Panc1 (cell line): ENCODE results near the gene VPS18. TPM values are rescaled to one million over a fixed set of nuclear protein-coding genes. Genes with fewer than 3 reads are reported as not detected.

Experiments used
- ATAC-seq: fragments of 200-7000 bp; cut with Tn5 transposase; 2 replicates; pipeline ENCODE4 v1.9.1; 2020; ENCODE audit warnings: mild to moderate bottlenecking, moderate library complexity
- BruUV-seq: library from RNA; stranded (reverse); fragments of 400-500 nt; replicated peaks from 2 replicates; lab custom pipeline; 2021; lab: Mats Ljungman, UMichigan
- CTCF ChIA-PET: fragments of 300-600 bp; sonication (Branson Sonifier 250); formaldehyde crosslinking; loops from one replicate; lab custom pipeline; 2022; ENCODE audit warnings: antibody characterized with exemption; lab: Charles Lee
- POLR2A ChIA-PET: fragments of 300-600 bp; sonication (Branson Sonifier 250); formaldehyde crosslinking; loops from one replicate; lab custom pipeline; 2022; ENCODE audit warnings: antibody characterized with exemption; lab: Charles Lee
- DNase-seq: peaks from one replicate; pipeline ENCODE4 v3.0.0-alpha.2; 2010; ENCODE audit warnings: low read depth, low spot score
- H3K27ac ChIP-seq: 2 replicates; pipeline ENCODE4 v1.5.1; 2011; ENCODE audit warnings: mild to moderate bottlenecking, low read length, inconsistent platforms
- H3K27me3 ChIP-seq: fragments of 200-500 bp; sonication (Bioruptor generic); 2 replicates; pipeline ENCODE4 v1.6.0; 2014; ENCODE audit warnings: low read length, inconsistent platforms; ENCODE audit not compliant: control insufficient read depth, insufficient read depth
- H3K36me3 ChIP-seq: fragments of 200-500 bp; sonication (Bioruptor generic); 2 replicates; pipeline ENCODE4 v1.5.1; 2014; ENCODE audit warnings: inconsistent platforms, mild to moderate bottlenecking, low read length, moderate library complexity; ENCODE audit not compliant: control insufficient read depth, insufficient read depth
- H3K4me1 ChIP-seq: 2 replicates; pipeline ENCODE4 v1.5.1; 2011; ENCODE audit warnings: inconsistent platforms, mild to moderate bottlenecking, low read length, moderate library complexity; ENCODE audit not compliant: control insufficient read depth, insufficient read depth
- H3K4me3 ChIP-seq, 2 experiments: 2 replicates each; pipeline ENCODE4 v1.5.1; 2011 to 2012; ENCODE audit warnings: low read depth in 2 of 2, low read length in 2 of 2, mild to moderate bottlenecking in 2 of 2, inconsistent platforms in 1 of 2, moderate library complexity in 1 of 2
- H3K9me3 ChIP-seq: fragments of 200-500 bp; sonication (Bioruptor generic); 2 replicates; pipeline ENCODE4 v1.5.1; 2014; ENCODE audit warnings: low read depth, mild to moderate bottlenecking, inconsistent platforms, low read length, moderate library complexity; ENCODE audit not compliant: control insufficient read depth, insufficient read depth
- CTCF ChIP-seq: fragments of 450-650 bp; IDR thresholded peaks from 2 replicates; pipeline ENCODE4 v1.5.1; 2017; ENCODE audit warnings: mild to moderate bottlenecking
- POLR2AphosphoS5 ChIP-seq: IDR thresholded peaks from 2 replicates; pipeline ENCODE4 v1.6.1; 2012; ENCODE audit warnings: mild to moderate bottlenecking, low read depth, low read length, moderate library complexity
- SIN3A ChIP-seq: IDR thresholded peaks from 2 replicates; pipeline ENCODE4 v1.6.1; 2012; ENCODE audit warnings: low read depth, mild to moderate bottlenecking, low read length, moderate library complexity, borderline replicate concordance; ENCODE audit not compliant: insufficient read depth
- TCF7L2 ChIP-seq: IDR thresholded peaks from 2 replicates; pipeline ENCODE4 v1.6.1; 2011; ENCODE audit warnings: mild to moderate bottlenecking, low read depth, low read length, inconsistent platforms
- in situ Hi-C: cut with HindIII; loops from 2 replicates; pipeline ENCODE4 v1.10.0; 2016; ENCODE audit warnings: low sequenced_read_pairs, low pct_unique_long_range_greater_than_20kb
- intact Hi-C: fragments of 100-400 bp; cut with micrococcal nuclease; formaldehyde crosslinking; loops from one replicate; pipeline ENCODE4 v1.10.0; 2022; ENCODE audit not compliant: unreplicated experiment
- total RNA-seq: library from RNA; stranded (reverse); gene quantifications from one replicate; pipeline ENCODE4 v1.2.1, GENCODE V29; 2021; ENCODE audit not compliant: unreplicated experiment
- TF ChIP-seq, protein P1 (sequence below), 2 experiments: IDR thresholded peaks; 2 replicates each; pipeline ENCODE4 v1.6.1; 2011 to 2012; ENCODE audit warnings: low read depth in 2 of 2, control low read depth in 1 of 2, low read length in 1 of 2, mild to moderate bottlenecking in 1 of 2, moderate library complexity in 1 of 2; ENCODE audit not compliant: insufficient read depth in 1 of 2

Gene VPS18
- total RNA-seq, 1 experiment from 2014 or later = 46.7 TPM

- Histone ChIP-seq H3K36me3 (no peaks in the 10 kb centered on the region), H3K27ac (no peak overlapping the region), H3K9me3 (no peaks in the 10 kb centered on the region), H3K4me1 (peaks cover 12% of the 10 kb centered on the region; the same call in 1 of the 2 replicates), H3K27me3 (peaks cover 3% of the 10 kb centered on the region; the same call in 1 of the 2 replicates), H3K4me3 (peak overlapping the region; percentile 48 to 67)
- ATAC-seq (peak; percentile 73), DNase-seq (no peak)
- no TSS peak for BruUV-seq
- ChIA-PET POLR2A (no interaction called here), CTCF (interaction anchor here (0.6 to 2.1 kb wide), 11 partner anchors 10 to 546 kb away, joined by 3 to 12 read pairs (median 8); no protein-coding TSS in a partner anchor)
- in situ Hi-C loops (no loop called here), intact Hi-C loops (no loop called here)
- TF ChIP-seq CTCF = no peak
- no peak for TF ChIP-seq TCF7L2
- TF ChIP-seq, protein P1, sequence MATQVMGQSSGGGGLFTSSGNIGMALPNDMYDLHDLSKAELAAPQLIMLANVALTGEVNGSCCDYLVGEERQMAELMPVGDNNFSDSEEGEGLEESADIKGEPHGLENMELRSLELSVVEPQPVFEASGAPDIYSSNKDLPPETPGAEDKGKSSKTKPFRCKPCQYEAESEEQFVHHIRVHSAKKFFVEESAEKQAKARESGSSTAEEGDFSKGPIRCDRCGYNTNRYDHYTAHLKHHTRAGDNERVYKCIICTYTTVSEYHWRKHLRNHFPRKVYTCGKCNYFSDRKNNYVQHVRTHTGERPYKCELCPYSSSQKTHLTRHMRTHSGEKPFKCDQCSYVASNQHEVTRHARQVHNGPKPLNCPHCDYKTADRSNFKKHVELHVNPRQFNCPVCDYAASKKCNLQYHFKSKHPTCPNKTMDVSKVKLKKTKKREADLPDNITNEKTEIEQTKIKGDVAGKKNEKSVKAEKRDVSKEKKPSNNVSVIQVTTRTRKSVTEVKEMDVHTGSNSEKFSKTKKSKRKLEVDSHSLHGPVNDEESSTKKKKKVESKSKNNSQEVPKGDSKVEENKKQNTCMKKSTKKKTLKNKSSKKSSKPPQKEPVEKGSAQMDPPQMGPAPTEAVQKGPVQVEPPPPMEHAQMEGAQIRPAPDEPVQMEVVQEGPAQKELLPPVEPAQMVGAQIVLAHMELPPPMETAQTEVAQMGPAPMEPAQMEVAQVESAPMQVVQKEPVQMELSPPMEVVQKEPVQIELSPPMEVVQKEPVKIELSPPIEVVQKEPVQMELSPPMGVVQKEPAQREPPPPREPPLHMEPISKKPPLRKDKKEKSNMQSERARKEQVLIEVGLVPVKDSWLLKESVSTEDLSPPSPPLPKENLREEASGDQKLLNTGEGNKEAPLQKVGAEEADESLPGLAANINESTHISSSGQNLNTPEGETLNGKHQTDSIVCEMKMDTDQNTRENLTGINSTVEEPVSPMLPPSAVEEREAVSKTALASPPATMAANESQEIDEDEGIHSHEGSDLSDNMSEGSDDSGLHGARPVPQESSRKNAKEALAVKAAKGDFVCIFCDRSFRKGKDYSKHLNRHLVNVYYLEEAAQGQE (IDR thresholded peaks at IDR 0.05; ENCODE audit: insufficient read depth in 1 of 2, low read depth in 2 of 2, low read length in 1 of 2) = no peak
- no peak for TF ChIP-seq POLR2AphosphoS5
- TF ChIP-seq SIN3A = 0 out of 2 replicates have a peak, but pooled peaks have one; percentile 3
Measured at GRCh38 chr15:40929660-40930429, 35.6 kb downstream of the VPS18 start.

DNA sequence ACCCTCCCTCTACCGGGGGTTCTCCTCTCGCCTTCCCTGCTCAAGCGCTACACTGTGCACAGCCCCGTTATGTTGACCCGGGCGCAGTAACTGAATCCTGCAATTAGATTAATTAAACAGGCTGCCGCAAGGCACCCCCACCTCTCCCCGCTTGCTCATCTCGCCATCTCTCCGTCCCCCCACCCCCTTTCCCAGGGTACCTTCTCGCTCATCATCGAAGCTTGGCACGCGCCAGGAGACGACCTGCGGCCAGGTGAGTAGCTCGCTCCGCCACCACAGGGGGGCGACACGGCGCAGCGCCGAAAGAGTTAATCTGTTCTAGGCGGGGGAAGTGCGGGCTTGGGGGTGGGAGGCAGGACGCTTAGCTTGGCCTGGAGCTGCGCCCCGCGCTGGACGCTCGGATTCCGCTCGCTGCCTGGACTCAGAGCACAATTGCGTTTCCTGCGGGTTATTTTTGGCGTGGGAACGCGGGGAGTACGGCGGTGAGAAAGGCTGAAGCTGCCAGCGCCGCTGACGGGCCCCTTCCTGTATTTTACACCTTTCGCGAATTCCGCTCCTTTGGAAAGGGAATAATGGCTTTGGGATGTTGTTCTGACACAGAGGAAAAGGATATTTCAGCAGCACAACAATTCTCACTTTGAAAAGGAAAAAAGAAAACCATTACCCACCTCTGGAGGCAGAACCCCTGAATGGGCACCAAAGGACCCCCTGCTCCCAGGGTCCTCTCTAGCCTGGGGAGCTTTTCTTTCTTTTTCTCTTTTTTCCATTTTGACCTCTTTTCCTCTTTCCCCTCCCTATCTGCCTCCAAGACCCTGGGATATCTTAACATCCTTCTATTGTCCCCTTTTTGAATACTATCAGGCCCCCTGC is 36.4 kb downstream of the VPS18 start:
- Histone ChIP-seq H3K4me3 (peak overlapping the region; percentile 48 to 67), H3K27ac (no peak overlapping the region), H3K27me3 (peaks cover 3% of the 10 kb centered on the region; the same call in 1 of the 2 replicates), H3K36me3 (no peaks in the 10 kb centered on the region), H3K9me3 (no peaks in the 10 kb centered on the region), H3K4me1 (peaks cover 12% of the 10 kb centered on the region; the same call in 1 of the 2 replicates)
- intact Hi-C loops (no loop called here), in situ Hi-C loops (no loop called here)
- CTCF ChIA-PET = interaction anchor here (0.6 to 1.1 kb wide), 12 partner anchors 9 to 546 kb away, joined by 3 to 12 read pairs (median 6); no protein-coding TSS in a partner anchor
- POLR2A ChIA-PET = interaction anchor here (0.6 kb wide), 1 partner anchor 95 kb away, joined by 10 read pairs; no protein-coding TSS in a partner anchor
- TF ChIP-seq CTCF (peak; percentile 95), TCF7L2 (no peak)
- BruUV-seq = no TSS peak
- ATAC-seq = peak; percentile 28
- DNase-seq = no peak
